Measurements from ENCODE around the gene PLK4. TPM values are rescaled to one million over a fixed set of nuclear protein-coding genes. Genes with fewer than 3 reads are reported as not detected.

Gene PLK4
- 21.3 and 28.9 TPM in 2 replicates for total RNA-seq (2014; rRNA removed; shearing (Covaris generic))
- 38.2 and 62.8 TPM in 2 replicates for polyA plus RNA-seq (2014; cell fraction: nucleus; rRNA removed)

DNA sequence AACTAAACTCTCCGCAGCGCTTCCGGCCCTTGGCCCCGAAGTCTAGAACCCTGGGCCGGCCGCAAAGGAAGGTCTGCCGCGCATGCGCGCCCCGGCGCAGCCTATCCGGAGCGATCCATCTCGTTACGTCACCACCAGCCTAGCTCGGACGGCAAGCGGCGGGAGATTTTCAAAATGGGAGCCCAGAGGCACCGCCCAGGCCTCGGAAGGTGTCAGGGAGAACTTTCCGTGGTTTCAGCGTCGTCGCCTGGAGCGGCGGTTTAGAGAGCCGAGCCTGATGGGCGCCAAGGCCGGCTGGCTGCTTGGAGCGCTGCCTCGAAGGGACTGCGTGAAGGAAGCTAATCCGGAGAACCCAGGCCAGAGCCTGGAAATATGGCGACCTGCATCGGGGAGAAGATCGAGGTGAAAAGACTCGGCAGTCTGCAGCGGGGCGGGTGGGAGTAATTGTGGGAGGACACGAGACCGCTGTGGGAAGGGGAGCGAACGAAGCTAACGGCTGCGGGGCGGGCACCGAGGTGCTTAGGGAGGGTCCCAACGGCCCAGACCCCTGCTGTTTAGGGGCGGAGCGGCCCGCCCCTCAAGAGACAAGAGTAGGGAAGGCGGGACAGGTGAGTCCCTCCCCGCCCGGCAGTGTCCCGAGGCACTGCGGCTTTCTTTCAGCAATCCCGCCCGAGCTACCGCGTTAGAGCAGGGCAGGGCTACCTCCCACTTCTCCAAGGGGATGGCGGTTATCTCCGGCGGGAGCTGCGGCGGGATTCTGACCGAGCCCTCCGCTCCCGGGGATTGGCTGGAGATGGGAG, at the start of gene PLK4:
Gene PLK4 (plus strand): TSS at position 131 of the 800 bp plus-strand sequence. CDS start 242 bp downstream, at position 373.
- peak; percentile 87 for DNase-seq (ENCODE audit: extremely low read depth, low read depth)

DNA sequence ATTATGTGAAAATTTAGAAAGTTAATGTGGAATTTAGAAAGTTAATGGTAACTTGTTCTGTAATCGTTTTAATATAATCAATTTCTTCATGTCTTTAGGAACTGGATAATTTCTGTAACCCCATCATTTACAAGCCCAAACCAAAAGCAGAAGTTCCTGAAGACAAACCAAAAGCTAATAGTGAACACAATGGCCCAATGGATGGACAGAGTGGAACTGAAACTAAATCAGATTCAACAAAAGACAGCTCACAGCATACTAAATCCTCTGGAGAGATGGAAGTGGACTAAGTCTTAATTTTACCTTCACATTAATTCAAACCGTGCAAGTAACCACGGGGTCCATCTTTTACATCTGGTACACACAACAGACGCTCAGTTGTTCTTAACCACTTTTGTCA, 48.1 kb upstream of the PLK4 start:
- no peak for DNase-seq (ENCODE audit: extremely low read depth, low read depth)

GRCh38 chr4:127843704-127844600, 36.7 kb upstream of the PLK4 start:
- no peak for DNase-seq (ENCODE audit: extremely low read depth, low read depth)

DNA sequence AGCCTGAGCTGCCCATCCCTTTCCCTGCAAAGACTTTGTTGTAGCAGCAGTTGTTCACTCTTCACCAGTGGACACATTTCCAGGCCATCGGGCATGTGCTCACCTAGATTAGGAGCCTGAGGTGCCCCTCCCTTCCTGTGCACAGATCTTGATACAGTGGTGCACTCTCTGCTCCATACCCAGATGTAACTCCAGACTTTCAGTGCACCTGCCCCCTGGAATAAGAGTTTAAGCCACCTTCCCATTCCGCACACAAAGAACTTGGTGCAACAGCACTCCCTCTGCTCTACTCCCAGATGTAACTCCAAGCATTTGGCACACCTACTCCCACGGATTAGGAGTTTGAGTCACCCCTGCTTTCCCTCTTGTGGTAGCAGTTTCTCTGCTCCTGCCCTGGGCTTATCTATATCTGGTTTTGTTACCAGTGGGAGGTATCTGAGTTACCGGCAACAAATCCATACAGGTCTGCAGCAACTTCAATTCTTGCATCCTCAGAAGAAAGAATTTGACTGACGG, 36.0 kb upstream of the PLK4 start:
- no peak for DNase-seq (ENCODE audit: extremely low read depth, low read depth)

DNA sequence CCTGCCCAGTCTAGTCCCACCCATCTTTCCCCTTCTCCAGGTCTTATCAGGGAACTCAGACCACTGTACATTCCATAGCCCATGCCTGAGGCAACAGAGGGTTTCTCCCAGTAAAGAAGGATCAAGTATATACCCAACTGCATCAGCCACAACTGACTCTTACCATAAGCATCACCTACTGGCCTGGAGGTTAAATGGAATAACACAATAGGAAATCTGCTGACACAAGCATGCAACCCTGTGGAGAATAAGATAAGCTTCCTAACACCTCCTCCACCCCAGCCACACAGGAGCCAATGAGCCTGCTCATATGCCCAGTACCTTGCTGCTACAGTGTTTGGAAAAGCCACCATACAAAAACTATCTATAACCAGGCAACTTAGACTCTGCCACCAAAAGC, 34.6 kb upstream of the PLK4 start:
- no peak for DNase-seq (ENCODE audit: extremely low read depth, low read depth)

GRCh38 chr4:127846765-127847164, 33.9 kb upstream of the PLK4 start:
- DNase-seq (ENCODE audit: extremely low read depth, low read depth): no peak

DNA sequence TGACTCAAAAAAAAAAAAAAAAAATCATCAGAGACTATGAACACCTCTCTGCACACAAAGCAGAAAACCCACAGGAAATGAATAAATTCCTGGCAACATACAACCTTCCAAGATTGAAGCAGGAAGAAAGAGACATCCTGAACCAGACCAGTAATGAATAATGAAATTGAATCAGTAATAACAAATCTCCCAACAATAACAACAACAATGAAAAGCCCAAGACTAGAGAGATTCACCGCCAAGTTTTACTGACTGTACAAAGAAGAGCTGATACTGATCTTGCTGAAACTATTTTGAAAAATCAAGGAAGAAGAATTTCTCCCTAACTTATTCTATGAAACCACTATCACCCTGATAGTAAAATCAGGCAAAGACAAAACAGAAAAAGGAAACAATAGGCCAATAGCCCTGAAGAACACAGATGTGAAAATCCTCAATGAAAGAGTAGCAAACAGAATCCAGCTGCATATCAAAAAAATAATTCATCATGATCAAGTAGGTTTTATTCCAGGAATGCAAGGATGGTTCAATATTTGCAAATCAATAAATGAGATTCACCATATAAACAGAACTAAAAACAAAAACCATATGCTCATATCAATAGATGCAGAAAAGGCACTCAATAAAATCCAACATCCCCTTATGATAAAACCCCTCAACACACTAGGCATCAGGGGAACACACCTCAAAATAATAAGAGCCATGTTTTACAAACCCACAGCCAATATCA, 31.0 kb upstream of the PLK4 start:
- no peak for DNase-seq (ENCODE audit: extremely low read depth, low read depth)

DNA sequence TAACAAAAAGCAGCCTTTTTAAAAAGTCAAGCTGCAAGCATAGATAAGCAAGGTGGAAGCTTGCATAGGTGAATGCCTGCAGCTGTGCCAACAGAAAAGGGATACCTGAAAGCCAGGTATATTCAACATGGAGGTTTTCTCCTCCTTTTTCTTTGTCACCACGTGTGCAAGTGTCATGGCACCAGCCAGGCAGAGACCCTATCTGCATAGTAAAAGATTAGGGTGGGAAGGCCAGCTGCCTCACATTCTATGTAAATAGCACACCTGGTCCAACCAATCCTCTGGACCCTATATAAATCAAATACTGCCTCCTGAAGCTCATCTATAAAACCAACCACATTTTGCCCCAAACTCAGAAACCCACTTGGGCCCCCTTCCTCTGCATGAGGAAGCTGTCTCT, 28.0 kb upstream of the PLK4 start:
- no peak for DNase-seq (ENCODE audit: extremely low read depth, low read depth)

DNA sequence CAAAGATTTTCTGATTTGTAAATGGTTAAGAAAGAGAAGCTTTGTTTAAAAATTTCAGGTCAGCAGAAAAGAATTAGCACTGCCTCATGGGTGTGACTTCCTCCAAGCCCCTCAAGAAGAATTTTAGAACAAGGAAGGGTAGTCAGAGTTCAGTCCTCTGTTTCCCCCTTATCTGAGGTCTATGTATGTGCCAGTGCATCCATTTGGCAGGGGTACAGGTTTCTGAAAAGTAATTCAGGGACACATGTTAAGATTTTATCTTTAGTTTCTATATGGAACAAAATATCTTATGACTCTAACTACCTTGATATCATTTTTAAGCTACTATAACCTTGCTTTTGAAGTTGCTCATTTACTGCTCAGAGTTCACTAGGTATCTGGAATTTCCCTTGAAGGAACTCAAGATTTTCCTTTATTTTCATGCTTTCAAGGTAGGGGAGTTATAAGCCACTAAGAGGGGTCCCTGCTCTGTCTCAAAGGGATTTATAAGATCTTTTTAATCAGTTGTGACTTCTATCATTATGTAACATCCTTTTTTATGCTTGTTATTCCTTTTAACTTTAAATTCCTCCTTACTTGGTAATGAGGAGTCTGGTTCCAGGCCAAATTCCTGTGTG, 24.4 kb upstream of the PLK4 start:
- no peak for DNase-seq (ENCODE audit: extremely low read depth, low read depth)

GRCh38 chr4:127856813-127857447, 23.8 kb upstream of the PLK4 start:
- DNase-seq (ENCODE audit: extremely low read depth, low read depth): no peak

GRCh38 chr4:127857641-127858040, 23.1 kb upstream of the PLK4 start:
- DNase-seq (ENCODE audit: extremely low read depth, low read depth): no peak

- DNase-seq (ENCODE audit: extremely low read depth, low read depth): no peak
Observed at GRCh38 chr4:127868196-127868595, 12.5 kb upstream of the PLK4 start.

DNA sequence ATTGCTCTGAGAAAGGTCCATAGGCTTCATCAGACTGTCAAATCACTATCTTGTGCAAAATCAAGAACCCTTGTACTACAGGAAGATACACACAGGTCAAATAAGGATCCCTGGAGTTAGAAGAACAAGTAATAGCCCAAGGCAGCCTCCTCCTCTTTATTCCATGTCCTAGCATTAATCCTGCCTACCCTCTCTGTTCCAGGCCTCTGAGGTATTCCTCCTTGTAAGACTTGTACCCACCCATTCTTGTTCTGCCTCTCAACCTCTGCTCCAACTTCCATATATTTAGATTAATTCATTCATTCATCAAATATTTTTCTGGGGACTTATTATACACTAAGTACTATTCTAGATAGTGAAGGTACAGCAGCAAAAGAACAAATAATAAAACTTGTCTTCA, 10.4 kb upstream of the PLK4 start:
- no peak for DNase-seq (ENCODE audit: extremely low read depth, low read depth)

- no peak for DNase-seq (ENCODE audit: extremely low read depth, low read depth)
Observed at GRCh38 chr4:127870688-127871087, 10.0 kb upstream of the PLK4 start.

GRCh38 chr4:127875791-127876190, 4.9 kb upstream of the PLK4 start:
- no peak for DNase-seq (ENCODE audit: extremely low read depth, low read depth)

DNA sequence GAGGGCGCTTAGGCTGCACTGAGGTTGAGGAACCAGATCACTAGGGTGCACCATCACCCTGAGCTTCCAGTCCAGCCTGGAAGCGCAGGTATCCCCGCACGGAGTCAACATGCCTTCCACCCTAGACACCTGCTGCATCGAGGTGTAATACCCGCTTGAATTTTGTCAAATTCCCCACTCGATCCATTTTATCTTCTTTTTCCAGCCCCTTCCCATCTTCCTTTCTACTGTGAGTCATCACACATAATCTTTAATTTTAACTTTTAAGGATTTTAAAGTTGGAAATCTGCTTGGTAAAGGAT, 821 bp downstream of the PLK4 start:
- DNase-seq (ENCODE audit: extremely low read depth, low read depth): no peak

GRCh38 chr4:127888559-127888958, 7.9 kb downstream of the PLK4 start:
- no peak for DNase-seq (ENCODE audit: extremely low read depth, low read depth)

DNA sequence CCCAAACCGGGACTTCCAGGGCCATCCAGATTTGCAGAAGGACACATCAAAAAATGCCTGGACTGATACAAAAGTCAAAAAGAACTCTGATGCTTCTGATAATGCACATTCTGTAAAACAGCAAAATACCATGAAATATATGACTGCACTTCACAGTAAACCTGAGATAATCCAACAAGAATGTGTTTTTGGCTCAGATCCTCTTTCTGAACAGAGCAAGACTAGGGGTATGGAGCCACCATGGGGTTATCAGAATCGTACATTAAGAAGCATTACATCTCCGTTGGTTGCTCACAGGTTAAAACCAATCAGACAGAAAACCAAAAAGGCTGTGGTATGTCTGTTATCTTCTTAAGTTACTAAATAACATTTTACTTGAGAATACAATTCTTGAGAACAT, 9.2 kb downstream of the PLK4 start:
- DNase-seq (ENCODE audit: extremely low read depth, low read depth): no peak

DNA sequence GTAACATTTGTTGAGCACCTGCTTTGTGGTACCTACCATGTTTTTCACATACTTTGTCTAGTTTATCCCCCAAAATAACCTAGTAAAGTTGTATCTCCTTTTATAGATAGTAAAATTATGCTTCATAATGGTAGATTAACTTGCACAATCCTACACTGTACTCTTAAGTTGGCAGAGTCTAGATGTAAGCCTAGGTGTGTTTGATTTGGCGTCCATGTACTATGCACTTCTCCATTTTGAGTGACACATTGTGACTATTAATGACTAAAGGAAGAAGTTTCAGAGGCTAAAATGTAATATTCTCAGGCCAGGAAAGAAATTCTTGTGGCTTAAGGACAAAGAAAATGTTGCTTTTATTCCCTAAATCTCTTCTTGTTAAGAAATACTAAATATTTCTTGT, 15.4 kb downstream of the PLK4 start:
- no peak for DNase-seq (ENCODE audit: extremely low read depth, low read depth)

DNA sequence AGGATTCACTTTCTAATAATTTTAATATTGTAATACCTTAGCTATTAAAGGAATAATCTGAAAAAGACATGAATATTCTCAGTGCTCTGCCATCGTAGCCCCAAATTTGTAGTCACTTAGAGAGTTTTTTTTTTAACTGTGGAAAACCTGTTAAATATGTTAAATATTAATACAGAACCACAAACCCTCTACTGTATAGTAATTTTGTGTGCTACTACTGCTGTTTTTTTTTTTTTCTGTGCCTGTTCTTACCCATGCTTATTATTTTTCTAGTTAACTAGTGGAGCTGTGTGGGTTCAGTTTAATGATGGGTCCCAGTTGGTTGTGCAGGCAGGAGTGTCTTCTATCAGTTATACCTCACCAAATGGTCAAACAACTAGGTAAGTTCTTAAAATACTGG, 15.8 kb downstream of the PLK4 start:
- DNase-seq (ENCODE audit: extremely low read depth, low read depth): no peak
